Prostate gland (tissue), 2 donors: ENCODE data around the gene KLHL33. TPM values are rescaled to one million over a fixed set of nuclear protein-coding genes. Genes with fewer than 3 reads are reported as not detected.

Experiments used
- DNase-seq: peaks from one replicate; pipeline ENCODE4 v3.0.0-alpha.2; 2019; ENCODE audit warnings: low spot score
- H3K27ac ChIP-seq, 2 donors: fragments of 200-600 bp; sonication (generic); 2 replicates each; pipeline ENCODE4 v1.5.1; 2017 to 2019
- H3K27me3 ChIP-seq: fragments of 200-600 bp; sonication (generic); replicated peaks from 2 replicates; pipeline ENCODE4 v1.5.1; 2019; ENCODE audit not compliant: insufficient read depth
- H3K36me3 ChIP-seq, 2 donors: fragments of 200-600 bp; sonication (generic); 1 replicate in 1 of 2; 2 replicates in 1 of 2; pipeline versions ENCODE4 v1.5.1 to v1.8.1; 2017 to 2019
- H3K4me1 ChIP-seq: fragments of 200-600 bp; sonication (generic); replicated peaks from 2 replicates; pipeline ENCODE4 v1.5.1; 2019
- H3K4me3 ChIP-seq, 2 donors: fragments of 200-600 bp; sonication (generic); 2 replicates each; pipeline ENCODE4 v1.5.1; 2017 to 2019
- H3K9me3 ChIP-seq: fragments of 200-600 bp; sonication (generic); 2 replicates; pipeline ENCODE4 v1.5.1; 2017
- CTCF ChIP-seq, 4 experiments: fragments of 200-600 bp in 2 of 4; fragments of 450-650 bp in 2 of 4; sonication (generic) in 2 of 4; IDR thresholded peaks; 1 replicate in 3 of 4; 2 replicates in 1 of 4; pipeline ENCODE4 v1.5.1; 2016 to 2019; ENCODE audit warnings: antibody characterized with exemption in 4 of 4, mild to moderate bottlenecking in 2 of 4, moderate library complexity in 2 of 4
- POLR2A ChIP-seq: fragments of 450-650 bp; IDR thresholded peaks from one replicate; pipeline ENCODE4 v1.6.1; 2016; ENCODE audit warnings: antibody characterized with exemption, mild to moderate bottlenecking
- POLR2AphosphoS5 ChIP-seq: sonication (generic); formaldehyde crosslinking; IDR thresholded peaks from one replicate; pipeline ENCODE4 v1.6.1; 2017; ENCODE audit warnings: antibody characterized with exemption
- WGBS: methylation state at CpG from one replicate; pipeline ENCODE4 v1.1.5; 2018; 5-methylcytosine and 5-hydroxymethylcytosine counted together
- intact Hi-C: fragments of 100-400 bp; cut with DNase I; formaldehyde crosslinking; loops from one replicate; pipeline ENCODE4 v1.14.2; 2022
- total RNA-seq, 2 donors: library from RNA; depleted of rRNA; stranded (reverse); fragments of >200 nt; gene quantifications; one replicate each; pipeline ENCODE4 v1.1.0, GENCODE V29; 2016

The KLHL33 gene
- total RNA-seq, 2 donors from 2014 or later: 0.77 to 1.7 TPM

GRCh38 chr14:20421267-20421666 lies 14.7 kb downstream of the KLHL33 start:
- no peaks in the 10 kb centered on the region for H3K27me3 ChIP-seq
- H3K27ac ChIP-seq: no peak overlapping the region
- no peak overlapping the region for H3K4me3 ChIP-seq
- 41% methylated on average over 2 of the region's 2 CpGs for WGBS
- TF ChIP-seq POLR2AphosphoS5 (no peak), POLR2A (no peak), CTCF (IDR thresholded peaks at IDR 0.05) (no peak)
- intact Hi-C loops: no loop called here
- no peaks in the 10 kb centered on the region for H3K4me1 ChIP-seq
- no peaks in the 10 kb centered on the region for H3K9me3 ChIP-seq
- H3K36me3 ChIP-seq: no peaks in the 10 kb centered on the region
- no peak for DNase-seq

GRCh38 chr14:20419419-20419818 lies 16.5 kb downstream of the KLHL33 start:
- Histone ChIP-seq H3K36me3 (no peaks in the 10 kb centered on the region), H3K27me3 (no peaks in the 10 kb centered on the region), H3K27ac (no peak overlapping the region), H3K4me1 (no peaks in the 10 kb centered on the region), H3K4me3 (no peak overlapping the region), H3K9me3 (no peaks in the 10 kb centered on the region)
- no peak for TF ChIP-seq POLR2AphosphoS5
- no peak for TF ChIP-seq CTCF (IDR thresholded peaks at IDR 0.05)
- no peak for TF ChIP-seq POLR2A
- 76% methylated on average over 1 of the region's 1 CpG for WGBS
- intact Hi-C loops: no loop called here
- DNase-seq: no peak

GRCh38 chr14:20418501-20418909 lies 17.5 kb downstream of the KLHL33 start:
- no peaks in the 10 kb centered on the region for H3K27me3 ChIP-seq
- TF ChIP-seq CTCF (IDR thresholded peaks at IDR 0.05) (no peak), POLR2AphosphoS5 (no peak)
- intact Hi-C loops: no loop called here
- H3K9me3 ChIP-seq: no peaks in the 10 kb centered on the region
- no peaks in the 10 kb centered on the region for H3K36me3 ChIP-seq
- no peak overlapping the region for H3K4me3 ChIP-seq
- no peak overlapping the region for H3K27ac ChIP-seq
- H3K4me1 ChIP-seq: no peaks in the 10 kb centered on the region
- DNase-seq: no peak
- WGBS: 78% methylated on average over 2 of the region's 2 CpGs

- no peak for DNase-seq
- H3K27me3 ChIP-seq: no peaks in the 10 kb centered on the region
- TF ChIP-seq CTCF (IDR thresholded peaks at IDR 0.05): no peak
- no peak for TF ChIP-seq POLR2AphosphoS5
- TF ChIP-seq POLR2A: no peak
- no peak overlapping the region for H3K27ac ChIP-seq
- intact Hi-C loops: no loop called here
- H3K36me3 ChIP-seq: no peaks in the 10 kb centered on the region
- H3K4me1 ChIP-seq: no peaks in the 10 kb centered on the region
- 59% methylated on average over 7 of the region's 7 CpGs for WGBS
- no peaks in the 10 kb centered on the region for H3K9me3 ChIP-seq
- no peak overlapping the region for H3K4me3 ChIP-seq
Measured at GRCh38 chr14:20417250-20418186, 18.4 kb downstream of the KLHL33 start.

- intact Hi-C loops: no loop called here
- Histone ChIP-seq H3K36me3 (no peaks in the 10 kb centered on the region), H3K27ac (no peak overlapping the region), H3K27me3 (no peaks in the 10 kb centered on the region), H3K9me3 (no peaks in the 10 kb centered on the region), H3K4me3 (no peak overlapping the region), H3K4me1 (no peaks in the 10 kb centered on the region)
- TF ChIP-seq POLR2A: no peak
- no peak for TF ChIP-seq CTCF (IDR thresholded peaks at IDR 0.05)
- DNase-seq: no peak
- 85% methylated on average over 2 of the region's 2 CpGs for WGBS
Measured at GRCh38 chr14:20416223-20416622, 19.7 kb downstream of the KLHL33 start.
